Right lobe of liver (tissue), 6 donors: Measurements from ENCODE around the gene C2orf49. TPM values are rescaled to one million over a fixed set of nuclear protein-coding genes. Genes with fewer than 3 reads are reported as not detected.
A peak's percentile ranks its signal among the peaks of the same experiment; 100 is the strongest.

Source experiments
- ATAC-seq, 4 donors: fragments of 200-7000 bp; cut with Tn5 transposase; one replicate each; pipeline ENCODE4 v1.9.1; 2020; ENCODE audit warnings: mild to moderate bottlenecking in 4 of 4, moderate library complexity in 4 of 4
- DNase-seq, 3 donors: peaks; one replicate each; pipeline ENCODE4 v3.0.0-alpha.2; 2020
- H3K27ac ChIP-seq, 3 donors: fragments of 200-600 bp; one replicate each; pipeline ENCODE4 v1.8.0; 2022
- H3K27me3 ChIP-seq, 2 donors: fragments of 200-600 bp; one replicate each; pipeline ENCODE4 v1.8.0; 2022
- H3K36me3 ChIP-seq, 4 donors: fragments of 200-600 bp; sonication (generic) in 1 of 4; one replicate each; pipeline versions ENCODE4 v1.5.1 to v1.8.0; 2017 to 2022; ENCODE audit warnings: control low read depth in 1 of 4
- H3K4me1 ChIP-seq, 4 donors: fragments of 200-600 bp; sonication (generic) in 1 of 4; one replicate each; pipeline versions ENCODE4 v1.5.1 to v1.8.0; 2017 to 2022; ENCODE audit warnings: control low read depth in 1 of 4
- H3K4me3 ChIP-seq, 3 donors: fragments of 200-600 bp; one replicate each; pipeline ENCODE4 v1.8.0; 2022
- H3K9me3 ChIP-seq, 4 donors: fragments of 200-600 bp; sonication (generic) in 1 of 4; one replicate each; pipeline versions ENCODE4 v1.5.1 to v1.8.0; 2017 to 2022; ENCODE audit warnings: control low read depth in 1 of 4
- CTCF ChIP-seq, 4 donors: fragments of 200-600 bp in 3 of 4; fragments of 450-650 bp in 1 of 4; IDR thresholded peaks; one replicate each; pipeline versions ENCODE4 v1.5.1 to v1.8.0; 2016 to 2022; ENCODE audit warnings: antibody characterized with exemption in 4 of 4, mild to moderate bottlenecking in 2 of 4
- POLR2A ChIP-seq: fragments of 450-650 bp; IDR thresholded peaks from one replicate; pipeline ENCODE4 v1.6.1; 2017; ENCODE audit warnings: antibody characterized with exemption, mild to moderate bottlenecking
- WGBS: methylation state at CpG from one replicate; pipeline ENCODE4 v1.1.6; 2018; ENCODE audit warnings: low coverage, low lambda C conversion rate; ENCODE audit not compliant: insufficient coverage; ENCODE audit errors: missing lambda C conversion rate; 5-methylcytosine and 5-hydroxymethylcytosine counted together
- intact Hi-C, 2 donors: fragments of 100-400 bp; cut with DNase I; formaldehyde crosslinking; loops; one replicate each; pipeline versions ENCODE4 v1.11.2 to v1.14.1; 2022
- total RNA-seq, 6 experiments: library from RNA; depleted of rRNA in 2 of 6; stranded (reverse); fragments of >200 nt in 2 of 6; fragmentation: NEBNext Ultra II Directional in 3 of 6; extraction: Animal tissue kit (Norgen Biotek cat#: 25700) in 3 of 6; gene quantifications; one replicate each; pipeline versions ENCODE4 v1.1.0 to v1.2.4, GENCODE V29; 2016 to 2023
- donor health status: DM: no; HTN: yes; CAD: no.
- donor health status: DM: no; HTN: no; CAD: no.
- donor health status: DM: no; HTN: no; CAD: no.
- donor health status: DM: no; HTN: yes; CAD: no.
- donor health status: DM: no; HTN: yes; CAD: no.

C2orf49 gene
- total RNA-seq, 6 experiments from 2014 or later: 3.9 to 7.4 (median 6.4) TPM

GRCh38 chr2:105365206-105365605 lies 27.9 kb downstream of the C2orf49 start:
- ATAC-seq: no peak
- no peak for DNase-seq
- peaks cover 0 to 9% (median 4%) of the 10 kb centered on the region in 4 donors for H3K36me3 ChIP-seq
- 68% methylated on average over 3 of the region's 3 CpGs for WGBS
- intact Hi-C loops: loop anchor here in 1 of 2 donors (5.0 kb wide), 1 partner anchor 152 kb away; no protein-coding TSS in a partner anchor
- no peaks in the 10 kb centered on the region for H3K9me3 ChIP-seq
- H3K27ac ChIP-seq: no peak overlapping the region
- H3K4me3 ChIP-seq: no peak overlapping the region
- no peaks in the 10 kb centered on the region for H3K27me3 ChIP-seq
- H3K4me1 ChIP-seq: no peaks in the 10 kb centered on the region
- TF ChIP-seq POLR2A (no peak), CTCF (IDR thresholded peaks at IDR 0.05) (no peak)

- TF ChIP-seq POLR2A: no peak
- no peak for TF ChIP-seq CTCF (IDR thresholded peaks at IDR 0.05)
- Histone ChIP-seq H3K4me1 (peaks cover 0 to 6% (median 0%) of the 10 kb centered on the region in 4 donors), H3K4me3 (no peak overlapping the region), H3K27me3 (no peaks in the 10 kb centered on the region), H3K27ac (no peak overlapping the region), H3K36me3 (no peaks in the 10 kb centered on the region), H3K9me3 (no peaks in the 10 kb centered on the region)
- intact Hi-C loops: loop anchor here in 1 of 2 donors (5.0 kb wide), 1 partner anchor 148 kb away; no protein-coding TSS in a partner anchor
- 79% methylated on average over 8 of the region's 8 CpGs for WGBS
- DNase-seq (no peak), ATAC-seq (no peak)
Observed at GRCh38 chr2:105368759-105369408, 31.5 kb downstream of the C2orf49 start.

GRCh38 chr2:105369777-105370690 lies 32.7 kb downstream of the C2orf49 start:
- no peaks in the 10 kb centered on the region for H3K27me3 ChIP-seq
- intact Hi-C loops: loop anchor here (5.0 kb wide), 2 partner anchors 147 to 152 kb away; no protein-coding TSS in a partner anchor
- ATAC-seq: peak; percentile 97 to 98 (median 98)
- no peaks in the 10 kb centered on the region for H3K36me3 ChIP-seq
- H3K27ac ChIP-seq: no peak overlapping the region
- WGBS: 39% methylated on average over 11 of the region's 30 CpGs
- peak; percentile 81 to 86 (median 82) for DNase-seq
- TF ChIP-seq CTCF (IDR thresholded peaks at IDR 0.05): peak; percentile 89 to 95 (median 92)
- TF ChIP-seq POLR2A: no peak
- H3K4me1 ChIP-seq: peaks cover 0 to 6% (median 0%) of the 10 kb centered on the region in 4 donors
- H3K4me3 ChIP-seq: no peak overlapping the region
- H3K9me3 ChIP-seq: no peaks in the 10 kb centered on the region

GRCh38 chr2:105371156-105371555 lies 33.8 kb downstream of the C2orf49 start:
- intact Hi-C loops: loop anchor here in 1 of 2 donors (5.0 kb wide), 1 partner anchor 151 kb away; no protein-coding TSS in a partner anchor
- Histone ChIP-seq H3K9me3 (no peaks in the 10 kb centered on the region), H3K27ac (no peak overlapping the region), H3K4me3 (no peak overlapping the region), H3K4me1 (peaks cover 0 to 6% (median 0%) of the 10 kb centered on the region in 4 donors), H3K36me3 (no peaks in the 10 kb centered on the region), H3K27me3 (no peaks in the 10 kb centered on the region)
- DNase-seq: no peak
- no peak for ATAC-seq
- TF ChIP-seq CTCF (IDR thresholded peaks at IDR 0.05): no peak
- no peak for TF ChIP-seq POLR2A
- WGBS: 80% methylated on average over 3 of the region's 10 CpGs
